M059J (cell line): ENCODE measurements around the gene RASL10A. TPM values are rescaled to one million over a fixed set of nuclear protein-coding genes. Genes with fewer than 3 reads are reported as not detected.

Source experiments
- DNase-seq: peaks from one replicate; pipeline ENCODE4 v3.0.0-alpha.2; 2012; ENCODE audit warnings: low read depth
- total RNA-seq: library from RNA; depleted of rRNA; stranded (reverse); fragments of >200 nt; shearing (Covaris generic); gene quantifications from 2 replicates; pipeline ENCODE4 v1.2.3, GENCODE V29; 2014

Gene RASL10A
- total RNA-seq, 1 experiment from 2014 or later: 0.07 TPM

DNA sequence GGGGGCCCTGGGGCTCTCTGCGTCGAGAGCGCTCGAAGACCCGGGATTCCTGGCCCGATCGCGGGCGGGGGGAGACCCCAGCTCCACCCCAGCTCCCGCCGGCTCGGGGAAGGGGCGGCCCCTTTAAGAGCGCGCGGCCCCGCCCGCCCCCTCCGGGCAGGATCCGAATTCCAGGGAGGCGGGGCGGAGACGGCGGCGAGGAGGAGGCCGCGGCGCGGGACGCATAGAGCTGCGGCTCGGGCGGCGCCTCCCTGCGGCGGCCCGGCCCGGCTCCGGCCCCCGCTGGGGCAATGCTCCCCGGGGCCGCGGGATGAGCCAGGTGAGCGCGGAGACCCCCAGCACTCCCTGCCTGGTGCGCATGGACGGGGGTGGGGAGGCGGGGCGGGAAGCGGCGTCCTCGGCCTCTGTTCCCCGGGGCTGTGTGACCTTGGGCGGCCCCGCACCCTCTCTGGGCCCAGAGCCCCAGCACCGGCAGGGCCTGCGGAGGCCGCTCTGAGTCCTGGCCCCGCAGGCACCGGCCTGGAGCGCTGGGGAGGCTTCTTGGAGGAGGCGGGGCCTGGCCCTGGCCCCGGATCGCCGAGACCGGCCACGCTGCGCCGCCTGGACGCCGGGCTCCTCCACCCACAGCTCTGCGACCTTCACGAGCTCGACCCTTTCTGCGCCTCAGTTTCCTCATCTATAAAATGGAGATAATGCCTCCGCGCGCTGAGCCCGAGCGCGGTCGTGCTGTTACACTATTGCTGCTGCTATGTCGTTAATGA, 8.5 kb downstream of the RASL10A start:
- peak; percentile 76 for DNase-seq

DNA sequence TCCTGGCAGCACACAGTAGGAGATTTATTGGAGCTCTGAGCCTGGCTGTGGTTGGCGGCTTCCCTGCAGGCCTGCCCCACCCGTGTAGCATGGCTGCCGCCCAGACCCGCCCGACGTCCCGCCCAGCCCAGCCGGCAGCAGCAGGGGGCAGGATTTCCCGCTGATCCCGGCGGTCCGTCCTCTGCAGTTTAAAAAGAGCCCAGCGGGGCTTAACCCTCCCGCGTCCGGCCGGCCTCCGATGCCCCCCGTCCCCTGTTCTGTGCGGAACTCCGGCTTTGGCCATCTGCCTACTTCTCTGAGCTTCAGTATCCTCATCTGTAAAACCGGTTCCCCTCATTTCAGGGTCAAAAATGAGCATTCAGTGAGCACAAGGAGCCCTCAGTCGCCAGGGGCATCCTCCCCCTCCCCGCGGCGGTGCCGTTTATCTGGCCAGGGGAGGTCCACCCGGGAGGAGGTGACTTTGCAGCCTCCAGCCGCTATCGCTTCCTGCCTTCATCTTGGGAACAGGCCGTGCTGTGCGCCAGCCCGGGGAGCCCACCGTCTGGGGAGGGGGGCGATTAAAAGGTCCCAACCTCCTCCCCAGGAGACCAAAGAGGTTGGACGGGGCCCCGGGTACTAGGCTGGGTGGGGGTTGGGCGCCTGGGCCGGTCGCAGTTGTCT, 9.2 kb downstream of the RASL10A start, which contains the start of gene GAS2L1:
Gene GAS2L1 (plus strand): TSS at position 476 of the 660 bp plus-strand sequence. CDS start 1,456 bp downstream, outside the sequence.
- DNase-seq: peak; percentile 75

DNA sequence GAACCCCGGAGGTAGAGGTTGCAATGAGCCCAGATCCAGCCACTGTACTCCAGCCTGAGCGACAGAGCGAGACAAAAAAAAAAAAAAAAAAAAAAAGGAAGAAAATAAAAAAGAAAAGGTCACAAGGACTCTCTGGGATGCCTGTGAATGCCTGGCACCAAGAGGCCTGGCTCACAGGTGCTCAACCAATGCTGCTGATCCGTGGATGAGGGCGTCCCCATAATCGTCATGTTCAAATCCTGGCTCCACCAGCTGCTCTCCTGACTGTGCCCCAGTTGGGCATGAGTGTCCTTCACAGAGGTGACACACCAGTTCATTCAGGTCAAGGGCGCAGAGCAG, 9.7 kb downstream of the RASL10A start:
- DNase-seq: no peak

DNA sequence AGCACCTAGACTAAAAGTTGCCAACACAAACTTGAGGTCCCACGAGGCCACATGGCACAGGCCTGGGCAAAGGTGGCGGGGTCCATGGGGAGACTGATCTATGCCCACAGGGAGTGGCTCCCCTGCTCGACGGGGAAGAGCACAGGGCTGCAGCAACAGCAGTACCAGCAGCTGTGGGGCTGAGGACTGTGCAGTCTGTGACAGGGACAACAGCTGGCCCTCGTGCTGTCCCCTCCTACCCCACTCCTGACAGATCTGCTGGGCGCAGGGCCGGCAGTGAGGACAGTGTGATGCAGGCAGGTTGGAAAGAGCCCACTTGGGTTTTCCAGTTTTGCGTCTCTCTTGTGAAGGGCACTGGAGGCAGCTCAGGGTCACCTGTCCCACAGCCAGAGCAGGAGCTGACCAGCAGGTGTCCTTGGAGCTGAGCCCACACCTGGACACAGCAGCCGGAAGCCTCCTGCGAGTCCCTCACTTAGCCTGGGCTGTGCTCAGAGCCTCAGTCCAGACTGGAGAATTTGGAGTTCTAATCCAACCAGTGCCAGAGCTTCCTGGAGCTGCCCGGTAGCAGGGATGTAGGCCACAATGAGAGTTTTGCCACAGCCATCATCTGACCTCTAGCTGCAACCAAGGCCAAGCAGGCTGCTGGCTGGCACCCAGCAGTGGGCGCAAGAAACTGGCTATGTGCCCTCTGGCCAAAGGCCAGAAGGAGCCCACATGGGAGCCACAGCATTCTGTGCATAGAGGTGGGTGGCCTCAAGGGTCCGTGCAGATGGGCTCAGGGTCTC, 12.6 kb downstream of the RASL10A start:
- DNase-seq: no peak

DNA sequence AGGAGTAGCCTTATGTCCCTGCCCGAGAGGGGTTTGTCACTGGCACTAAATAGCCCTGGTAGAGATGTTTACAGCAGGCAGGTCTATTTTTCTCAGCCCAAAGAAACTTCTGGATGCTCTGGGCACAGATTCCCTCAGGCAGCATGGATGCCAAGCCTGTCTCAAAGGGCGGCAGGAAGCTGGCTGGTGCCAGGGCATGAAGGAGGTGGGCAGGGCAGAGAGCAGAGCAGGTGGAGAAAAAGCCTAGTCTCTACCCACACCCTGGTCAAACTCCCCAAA, 13.2 kb downstream of the RASL10A start:
- DNase-seq: no peak

DNA sequence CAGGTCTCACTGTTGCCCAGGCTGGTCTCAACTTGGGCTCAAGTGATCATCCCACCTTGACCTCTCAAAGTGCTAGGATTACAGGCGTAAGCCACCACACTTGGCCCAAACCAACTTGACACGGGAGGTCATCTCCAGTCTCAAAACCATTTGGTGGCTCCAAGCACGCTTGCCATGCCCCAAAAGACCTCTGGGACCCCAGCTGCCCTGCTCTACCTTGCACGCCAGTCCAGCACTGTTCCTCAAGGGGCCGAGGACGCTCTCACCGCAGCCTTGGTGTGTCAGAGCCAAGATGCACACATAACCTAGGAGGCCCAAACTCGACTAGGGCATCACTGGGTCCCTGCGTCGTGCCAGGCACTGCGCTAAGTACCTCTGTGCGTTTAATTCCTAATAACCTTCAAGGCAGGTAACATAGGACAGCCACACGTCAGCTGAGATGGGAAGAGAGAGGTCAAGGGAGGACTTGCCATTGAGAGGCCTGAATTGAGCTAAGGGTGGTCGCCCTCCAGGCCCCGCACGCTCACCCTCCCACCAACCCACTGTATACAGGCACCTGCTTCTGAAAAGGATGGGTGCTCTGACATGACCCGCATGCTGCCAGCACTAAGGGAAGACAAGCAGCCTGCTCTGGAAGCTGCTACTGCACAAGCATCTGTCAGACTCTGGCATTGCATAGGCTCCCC, 13.6 kb downstream of the RASL10A start:
- DNase-seq: no peak

DNA sequence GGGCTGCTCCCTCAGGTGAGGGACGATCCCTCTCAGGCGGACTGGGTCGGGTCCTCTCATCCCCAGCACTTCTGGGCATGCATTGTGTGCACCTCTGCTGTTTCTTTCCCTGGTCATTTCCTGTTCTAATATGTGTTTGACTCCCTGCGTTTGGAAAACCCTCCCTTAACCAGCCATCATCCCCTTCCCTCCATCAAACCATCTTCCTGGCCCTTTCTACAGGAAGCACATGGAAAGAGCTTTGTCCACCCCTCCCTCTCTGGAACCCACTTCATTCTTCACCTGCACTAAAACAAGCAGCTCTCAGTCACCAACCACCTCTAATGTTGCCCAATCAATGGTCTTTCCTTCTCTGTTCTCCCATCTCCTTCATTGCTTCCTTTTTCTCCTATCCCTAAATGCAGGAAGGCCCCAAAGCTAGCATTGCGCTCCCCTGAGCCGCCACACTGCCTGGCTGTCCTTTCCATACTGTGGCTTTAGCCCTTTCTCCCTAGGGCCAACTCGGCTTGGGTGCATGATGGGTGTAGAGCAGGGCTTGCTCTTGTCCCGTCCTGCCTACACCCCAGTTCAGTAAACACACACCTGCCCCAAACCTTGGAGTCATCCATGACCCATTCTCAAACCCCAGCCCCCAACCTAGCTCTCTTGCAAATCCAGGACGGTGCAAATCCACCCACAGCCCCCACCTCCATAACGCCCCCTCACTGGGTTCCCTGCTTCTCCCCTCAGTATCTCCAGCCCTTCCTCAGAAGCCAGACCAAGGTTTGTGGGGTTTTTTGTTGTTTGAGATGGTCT, 14.5 kb downstream of the RASL10A start:
- DNase-seq: no peak

DNA sequence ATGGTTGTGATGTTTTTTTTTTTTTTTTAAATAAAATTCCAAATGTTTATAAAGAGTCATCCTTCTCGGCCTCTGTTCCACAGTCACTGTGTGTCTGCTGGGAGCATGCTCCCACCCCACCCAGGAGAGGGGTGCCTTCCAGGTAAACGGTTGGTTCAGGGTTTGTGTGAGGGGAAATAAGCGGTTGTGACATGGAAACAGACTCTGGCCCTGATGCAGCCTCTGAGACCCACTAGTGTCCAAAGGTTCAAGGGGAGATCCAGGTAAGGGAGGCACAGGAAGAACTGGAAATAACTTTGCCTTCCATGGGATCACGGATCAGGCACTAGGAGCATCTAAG, 15.1 kb downstream of the RASL10A start:
- DNase-seq: no peak

DNA sequence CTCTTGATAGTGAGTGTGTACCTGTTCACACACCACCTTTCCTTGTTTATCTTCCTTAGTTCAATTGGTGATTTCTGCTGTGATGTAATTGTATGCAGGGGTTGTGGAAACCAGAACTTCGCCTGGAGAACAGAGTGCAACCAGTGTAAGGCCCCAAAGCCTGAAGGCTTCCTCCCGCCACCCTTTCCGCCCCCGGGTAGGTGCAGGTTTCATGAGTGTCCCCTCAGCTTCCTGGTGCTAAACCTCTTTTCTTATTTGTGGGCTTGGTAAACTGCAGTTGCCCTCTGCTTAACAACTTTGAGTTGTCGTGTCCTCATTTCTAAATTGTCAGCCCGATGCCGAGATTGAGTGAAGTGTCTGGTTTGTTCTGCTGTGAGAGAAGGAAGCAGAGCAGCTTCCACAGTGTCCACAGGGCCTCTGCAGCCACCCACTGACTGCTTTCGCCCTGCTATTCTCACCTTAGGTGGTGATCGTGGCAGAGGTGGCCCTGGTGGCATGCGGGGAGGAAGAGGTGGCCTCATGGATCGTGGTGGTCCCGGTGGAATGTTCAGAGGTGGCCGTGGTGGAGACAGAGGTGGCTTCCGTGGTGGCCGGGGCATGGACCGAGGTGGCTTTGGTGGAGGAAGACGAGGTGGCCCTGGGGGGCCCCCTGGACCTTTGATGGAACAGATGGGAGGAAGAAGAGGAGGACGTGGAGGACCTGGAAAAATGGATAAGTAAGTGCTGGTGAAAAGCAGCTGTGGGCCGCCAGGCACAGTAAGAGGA, 16.2 kb downstream of the RASL10A start:
- no peak for DNase-seq

DNA sequence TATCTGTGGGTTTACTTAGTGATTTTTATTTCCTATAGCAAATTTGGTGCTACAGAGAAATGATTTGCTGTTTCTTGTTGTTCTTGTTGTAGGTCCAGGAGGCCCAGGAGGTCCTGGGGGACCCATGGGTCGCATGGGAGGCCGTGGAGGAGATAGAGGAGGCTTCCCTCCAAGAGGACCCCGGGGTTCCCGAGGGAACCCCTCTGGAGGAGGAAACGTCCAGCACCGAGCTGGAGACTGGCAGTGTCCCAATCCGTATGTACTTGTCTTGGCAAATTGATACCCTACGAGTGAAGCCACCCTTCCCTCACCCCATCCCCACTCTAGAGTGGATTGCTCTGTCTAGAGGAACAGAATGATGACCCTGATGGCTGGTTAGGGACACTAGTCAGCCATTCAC, 16.9 kb downstream of the RASL10A start:
- DNase-seq: no peak

DNA sequence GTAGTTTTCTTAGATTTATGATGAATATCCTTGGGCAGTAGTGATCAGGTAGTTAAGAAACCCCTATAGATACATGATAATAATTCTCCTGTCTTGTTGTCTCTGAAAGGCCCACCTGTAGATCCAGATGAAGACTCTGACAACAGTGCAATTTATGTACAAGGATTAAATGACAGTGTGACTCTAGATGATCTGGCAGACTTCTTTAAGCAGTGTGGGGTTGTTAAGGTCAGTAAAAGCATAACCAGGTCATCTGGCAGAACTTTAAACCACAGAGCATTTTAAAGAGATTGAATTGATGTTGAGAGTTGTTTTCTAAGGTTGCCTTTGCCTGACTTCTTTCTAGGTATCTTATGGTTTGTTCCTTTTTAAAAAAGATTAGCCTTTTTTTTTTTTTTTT, 23.1 kb downstream of the RASL10A start:
- DNase-seq: no peak

DNA sequence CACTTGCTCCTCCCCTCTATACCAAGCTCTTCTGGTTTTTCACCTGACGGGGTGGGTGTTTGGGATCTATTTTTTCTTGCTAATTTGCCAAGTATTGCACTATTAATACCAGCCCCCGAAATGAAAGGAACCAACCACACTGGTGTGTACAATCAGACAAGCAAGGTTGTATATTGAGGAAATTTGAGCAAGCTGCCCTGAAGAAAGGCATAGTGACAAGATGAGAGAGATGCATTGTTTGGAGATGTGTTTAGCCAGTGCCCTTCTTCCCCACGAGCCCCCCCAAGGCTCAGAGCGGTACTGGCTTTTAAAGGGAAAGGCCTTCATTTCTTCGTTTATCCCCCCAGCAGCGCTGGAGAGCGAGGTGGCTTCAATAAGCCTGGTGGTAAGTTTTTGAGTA, 24.3 kb downstream of the RASL10A start:
- DNase-seq: no peak

DNA sequence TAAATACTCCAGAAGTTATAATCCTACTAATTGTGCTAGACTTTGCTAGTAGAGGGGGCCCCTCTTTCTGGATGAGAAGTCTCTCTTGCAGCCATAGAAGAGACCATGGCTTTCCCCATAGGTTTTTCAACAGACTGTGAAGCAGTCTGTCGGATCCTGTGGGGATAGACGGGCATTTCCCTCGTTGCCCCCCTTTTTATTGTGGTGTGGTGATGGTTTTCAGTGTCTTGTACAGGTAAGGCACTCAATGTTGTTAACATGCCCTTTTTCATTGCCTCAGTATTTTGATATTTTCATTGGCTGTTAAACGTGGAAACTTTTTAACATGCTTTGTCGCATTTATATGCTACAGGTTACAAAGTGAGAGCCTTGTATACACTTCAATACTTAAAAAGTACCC, 25.4 kb downstream of the RASL10A start:
- no peak for DNase-seq

DNA sequence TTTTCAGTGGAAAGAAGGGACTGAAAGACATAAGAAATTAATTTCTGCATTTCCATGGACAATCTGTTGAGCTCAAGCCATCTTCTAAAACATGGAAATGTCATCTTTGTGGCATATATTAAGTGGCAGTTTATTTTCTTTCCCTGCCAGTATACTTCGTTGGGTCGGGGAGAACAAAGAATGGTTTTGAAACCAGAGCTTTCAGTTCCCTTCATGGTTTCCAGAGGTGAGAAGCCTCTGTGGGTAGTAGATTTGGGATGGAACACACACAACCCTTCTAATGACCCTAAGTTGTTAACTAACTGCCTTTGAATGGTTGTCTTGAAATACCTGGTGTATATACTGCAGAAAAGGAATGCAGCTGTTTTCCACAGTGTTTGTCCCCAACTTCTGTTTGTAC, 26.7 kb downstream of the RASL10A start:
- no peak for DNase-seq

DNA sequence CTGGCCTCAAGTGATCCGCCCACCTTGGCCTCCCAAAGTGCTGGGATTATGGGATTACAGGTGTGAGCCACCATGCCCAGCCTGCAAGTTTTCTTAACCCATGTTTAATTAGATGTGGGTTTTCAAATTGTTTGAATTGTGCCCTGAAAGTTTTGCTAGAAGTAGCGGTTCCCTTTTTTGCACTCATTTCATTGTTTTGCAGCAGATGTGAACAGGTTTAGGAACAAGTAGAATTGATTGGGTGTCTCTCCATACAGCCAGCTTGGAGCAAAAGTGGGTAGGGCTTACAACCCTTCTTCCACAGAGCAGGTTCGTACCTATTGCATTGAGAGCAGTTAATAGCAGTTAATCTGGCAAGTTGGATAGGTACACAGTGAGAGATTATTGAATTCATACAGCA, 31.3 kb downstream of the RASL10A start:
- no peak for DNase-seq

DNA sequence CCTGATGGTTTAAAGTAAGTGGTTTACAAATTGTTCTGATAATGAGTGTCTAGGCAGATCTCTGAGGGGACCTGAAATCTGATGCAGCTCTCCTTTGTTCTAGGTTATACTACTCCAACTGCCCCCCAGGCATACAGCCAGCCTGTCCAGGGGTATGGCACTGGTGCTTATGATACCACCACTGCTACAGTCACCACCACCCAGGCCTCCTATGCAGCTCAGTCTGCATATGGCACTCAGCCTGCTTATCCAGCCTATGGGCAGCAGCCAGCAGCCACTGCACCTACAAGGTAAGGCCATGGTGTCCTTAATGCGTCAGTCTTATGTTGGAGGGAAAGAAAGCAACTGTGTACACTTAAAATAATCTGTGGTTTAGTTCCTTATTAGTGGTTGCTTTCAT, 37.6 kb downstream of the RASL10A start:
- no peak for DNase-seq

DNA sequence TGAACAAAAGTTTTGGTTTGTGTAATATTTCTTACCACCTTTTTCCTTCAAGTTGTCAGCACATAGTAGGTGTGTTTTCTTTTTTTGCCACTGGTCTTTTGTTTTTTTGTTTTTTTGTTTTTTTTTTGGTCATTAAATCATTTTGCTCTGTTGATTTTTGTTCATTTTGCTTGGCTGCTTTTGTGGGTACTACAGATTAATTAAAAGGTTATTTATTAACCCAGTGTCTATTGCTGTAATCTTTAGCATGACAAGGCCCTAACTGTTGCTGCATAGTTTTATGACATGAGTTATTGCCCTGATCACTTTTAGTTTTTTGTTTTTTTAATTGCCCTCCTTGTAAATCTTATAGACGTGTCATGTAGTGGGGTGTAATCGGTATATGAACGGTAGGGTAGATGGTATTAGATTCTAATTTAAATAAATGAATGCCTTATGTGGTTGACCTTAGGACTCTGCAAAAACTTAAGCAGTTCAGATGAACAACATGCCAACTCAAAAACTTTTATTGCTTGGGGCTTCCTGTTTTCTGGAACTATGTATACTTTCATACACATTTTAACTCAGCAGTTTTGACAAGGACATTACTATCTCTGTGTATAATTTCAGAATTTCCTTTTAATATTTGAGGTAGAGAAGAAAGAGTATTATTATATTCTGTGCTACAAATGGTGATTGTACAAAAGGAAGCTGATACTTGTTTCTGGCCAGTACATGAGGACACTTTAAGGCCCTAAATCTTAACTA, 39.5 kb downstream of the RASL10A start:
- no peak for DNase-seq

DNA sequence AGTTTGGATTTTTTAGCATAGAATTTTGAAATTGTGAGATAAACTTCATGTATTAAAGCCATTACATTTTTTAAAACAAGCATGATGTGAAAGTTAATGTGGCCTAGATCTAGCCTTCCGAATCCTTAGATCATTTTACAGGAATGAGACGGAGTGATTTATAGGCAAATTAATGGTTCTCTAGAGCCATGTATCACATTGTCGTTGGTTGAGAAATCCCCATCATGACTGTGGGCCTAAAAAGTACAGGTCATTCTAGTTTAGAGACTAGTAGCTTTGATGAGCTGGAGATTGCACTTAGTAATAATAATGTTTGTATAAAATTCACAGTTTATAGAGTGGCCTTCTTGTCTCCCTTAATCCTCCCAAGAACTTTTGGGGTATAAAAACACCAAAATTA, 40.3 kb downstream of the RASL10A start:
- DNase-seq: no peak

DNA sequence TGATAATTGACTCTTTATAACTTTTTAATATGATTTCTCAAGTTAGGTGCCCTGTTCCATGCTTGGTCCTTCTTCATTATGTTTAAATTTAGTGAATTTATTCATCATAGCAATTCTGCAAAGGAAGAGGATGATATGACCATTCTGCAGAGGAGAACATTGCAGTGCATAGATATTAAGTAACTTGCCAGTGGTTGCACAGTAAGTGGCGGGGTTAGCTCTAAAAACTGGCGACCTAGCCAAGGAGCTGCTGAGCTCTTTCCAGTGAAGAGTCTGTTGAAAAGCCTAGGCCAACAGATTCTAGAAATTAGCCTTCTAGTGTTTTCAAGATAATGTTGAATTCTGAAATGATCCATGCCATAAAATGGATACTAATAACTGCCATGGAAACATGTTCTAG, 42.9 kb downstream of the RASL10A start:
- DNase-seq: no peak
